ENCODE data around the gene ADI1.

Gene ADI1

DNA sequence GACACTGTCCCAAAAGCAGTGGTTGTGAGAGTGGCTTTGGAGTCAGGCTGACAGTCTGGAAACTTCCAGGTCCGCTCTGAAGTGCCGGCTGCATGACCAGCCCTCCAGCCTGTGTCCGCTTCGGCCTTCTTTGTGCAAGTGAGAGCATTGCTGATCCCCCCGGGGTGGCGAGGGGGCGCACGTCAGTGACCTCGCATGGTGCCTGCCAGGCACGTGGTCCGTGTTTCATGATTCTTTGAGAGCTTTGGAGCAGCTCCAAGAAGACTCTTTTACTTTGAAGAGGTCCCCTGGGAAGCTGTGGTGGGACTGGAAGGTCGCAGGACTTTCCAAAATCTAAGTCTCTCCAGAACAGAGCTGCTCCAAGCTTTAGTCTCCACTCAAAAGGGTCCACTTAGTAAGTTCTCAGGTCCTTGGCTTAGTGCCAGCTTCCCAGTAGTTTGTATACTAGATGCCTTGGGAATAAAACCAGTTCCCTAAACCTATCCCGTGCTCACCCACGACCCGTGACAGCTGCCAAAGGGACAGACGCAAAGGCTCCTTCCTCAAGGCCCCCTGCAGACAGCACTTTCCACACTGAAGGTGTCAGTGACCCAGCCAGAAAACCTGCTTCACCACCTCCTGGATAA is 68.8 kb downstream of the ADI1 start:
- TF ChIP-seq NFIC (IDR thresholded peaks at IDR 0.05) (peak; percentile 23; the same call in 1 of the 2 replicates), CREB1 (IDR thresholded peaks at IDR 0.05; ENCODE audit: low read depth) (no peak)
- TF ChIP-seq, protein P1, sequence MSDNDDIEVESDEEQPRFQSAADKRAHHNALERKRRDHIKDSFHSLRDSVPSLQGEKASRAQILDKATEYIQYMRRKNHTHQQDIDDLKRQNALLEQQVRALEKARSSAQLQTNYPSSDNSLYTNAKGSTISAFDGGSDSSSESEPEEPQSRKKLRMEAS (IDR thresholded peaks at IDR 0.05), result no peak

DNA sequence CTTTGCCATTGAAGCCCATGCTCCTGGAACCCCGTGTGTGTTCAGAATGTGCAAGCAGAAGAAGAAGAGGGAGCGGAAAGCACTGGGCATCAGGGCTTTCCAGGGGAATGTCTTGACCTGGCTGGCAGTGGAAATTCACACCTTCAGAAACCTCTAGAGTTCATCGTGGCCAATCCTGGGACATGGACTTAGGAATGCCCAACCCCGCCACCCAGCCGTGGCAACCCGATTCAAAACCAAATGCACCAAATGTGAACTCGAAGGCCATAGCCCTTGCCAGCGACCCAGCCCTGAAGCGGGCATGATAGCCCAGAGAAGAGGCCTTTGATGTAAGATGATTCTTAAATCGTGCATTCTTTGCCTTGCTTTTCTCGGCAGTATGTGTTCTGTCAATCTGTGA is 69.4 kb downstream of the ADI1 start:
- TF ChIP-seq FOXM1 (IDR thresholded peaks at IDR 0.05; ENCODE audit: borderline replicate concordance, low read depth) (no peak), RAD21 (IDR thresholded peaks at IDR 0.05; ENCODE audit: low read depth) (no peak), TAF1 (IDR thresholded peaks at IDR 0.05; ENCODE audit: low read depth) (no peak), EGR1 (IDR thresholded peaks at IDR 0.05) (no peak), CREB1 (IDR thresholded peaks at IDR 0.05; ENCODE audit: low read depth) (no peak), TEAD4 (IDR thresholded peaks at IDR 0.05) (no peak), ZBTB7A (IDR thresholded peaks at IDR 0.05; ENCODE audit: low read depth) (no peak), TCF12 (IDR thresholded peaks at IDR 0.05; ENCODE audit: low read depth) (no peak), NFIC (IDR thresholded peaks at IDR 0.05) (no peak), EP300 (IDR thresholded peaks at IDR 0.05; ENCODE audit: borderline replicate concordance) (no peak), CEBPB (IDR thresholded peaks at IDR 0.05) (no peak), YY1 (IDR thresholded peaks at IDR 0.05; ENCODE audit: low read depth) (no peak)
- TF ChIP-seq, protein P2, sequence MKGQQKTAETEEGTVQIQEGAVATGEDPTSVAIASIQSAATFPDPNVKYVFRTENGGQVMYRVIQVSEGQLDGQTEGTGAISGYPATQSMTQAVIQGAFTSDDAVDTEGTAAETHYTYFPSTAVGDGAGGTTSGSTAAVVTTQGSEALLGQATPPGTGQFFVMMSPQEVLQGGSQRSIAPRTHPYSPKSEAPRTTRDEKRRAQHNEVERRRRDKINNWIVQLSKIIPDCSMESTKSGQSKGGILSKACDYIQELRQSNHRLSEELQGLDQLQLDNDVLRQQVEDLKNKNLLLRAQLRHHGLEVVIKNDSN (IDR thresholded peaks at IDR 0.05), result no peak
- TF ChIP-seq, protein P3, sequence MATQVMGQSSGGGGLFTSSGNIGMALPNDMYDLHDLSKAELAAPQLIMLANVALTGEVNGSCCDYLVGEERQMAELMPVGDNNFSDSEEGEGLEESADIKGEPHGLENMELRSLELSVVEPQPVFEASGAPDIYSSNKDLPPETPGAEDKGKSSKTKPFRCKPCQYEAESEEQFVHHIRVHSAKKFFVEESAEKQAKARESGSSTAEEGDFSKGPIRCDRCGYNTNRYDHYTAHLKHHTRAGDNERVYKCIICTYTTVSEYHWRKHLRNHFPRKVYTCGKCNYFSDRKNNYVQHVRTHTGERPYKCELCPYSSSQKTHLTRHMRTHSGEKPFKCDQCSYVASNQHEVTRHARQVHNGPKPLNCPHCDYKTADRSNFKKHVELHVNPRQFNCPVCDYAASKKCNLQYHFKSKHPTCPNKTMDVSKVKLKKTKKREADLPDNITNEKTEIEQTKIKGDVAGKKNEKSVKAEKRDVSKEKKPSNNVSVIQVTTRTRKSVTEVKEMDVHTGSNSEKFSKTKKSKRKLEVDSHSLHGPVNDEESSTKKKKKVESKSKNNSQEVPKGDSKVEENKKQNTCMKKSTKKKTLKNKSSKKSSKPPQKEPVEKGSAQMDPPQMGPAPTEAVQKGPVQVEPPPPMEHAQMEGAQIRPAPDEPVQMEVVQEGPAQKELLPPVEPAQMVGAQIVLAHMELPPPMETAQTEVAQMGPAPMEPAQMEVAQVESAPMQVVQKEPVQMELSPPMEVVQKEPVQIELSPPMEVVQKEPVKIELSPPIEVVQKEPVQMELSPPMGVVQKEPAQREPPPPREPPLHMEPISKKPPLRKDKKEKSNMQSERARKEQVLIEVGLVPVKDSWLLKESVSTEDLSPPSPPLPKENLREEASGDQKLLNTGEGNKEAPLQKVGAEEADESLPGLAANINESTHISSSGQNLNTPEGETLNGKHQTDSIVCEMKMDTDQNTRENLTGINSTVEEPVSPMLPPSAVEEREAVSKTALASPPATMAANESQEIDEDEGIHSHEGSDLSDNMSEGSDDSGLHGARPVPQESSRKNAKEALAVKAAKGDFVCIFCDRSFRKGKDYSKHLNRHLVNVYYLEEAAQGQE (IDR thresholded peaks at IDR 0.05; ENCODE audit: low read depth), result no peak
- TF ChIP-seq, protein P1 (IDR thresholded peaks at IDR 0.05), result no peak

DNA sequence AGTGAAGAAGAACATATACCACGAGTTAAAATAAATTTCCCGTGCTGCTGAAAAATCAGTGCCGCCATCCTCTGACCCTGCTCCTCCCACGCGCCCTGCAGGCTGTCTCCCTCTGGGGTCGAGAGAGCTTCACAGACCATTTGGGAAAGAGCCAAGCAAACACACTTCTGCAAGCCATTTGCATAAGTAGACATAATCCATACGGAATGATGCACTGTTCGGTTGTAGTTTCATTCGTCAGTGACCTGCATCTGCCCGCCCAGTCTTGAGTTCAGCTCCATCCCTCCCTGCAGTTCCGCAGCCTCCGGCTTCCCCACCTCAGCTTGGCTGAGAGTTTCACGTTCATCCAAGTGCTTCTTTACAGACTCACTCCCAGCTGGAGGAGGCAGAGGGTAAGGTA is 70.2 kb downstream of the ADI1 start:
- TF ChIP-seq, protein P1 (IDR thresholded peaks at IDR 0.05), result no peak
- TF ChIP-seq CEBPB (IDR thresholded peaks at IDR 0.05), result no peak
- TF ChIP-seq, protein P2 (IDR thresholded peaks at IDR 0.05), result no peak
- TF ChIP-seq CREB1 (IDR thresholded peaks at IDR 0.05; ENCODE audit: low read depth), result no peak
- no peak for TF ChIP-seq TAF1 (IDR thresholded peaks at IDR 0.05; ENCODE audit: low read depth)
- no peak for TF ChIP-seq EGR1 (IDR thresholded peaks at IDR 0.05)
- TF ChIP-seq, protein P3 (IDR thresholded peaks at IDR 0.05; ENCODE audit: low read depth), result no peak
- TF ChIP-seq TCF12 (IDR thresholded peaks at IDR 0.05; ENCODE audit: low read depth), result no peak
- TF ChIP-seq TEAD4 (IDR thresholded peaks at IDR 0.05), result no peak
- no peak for TF ChIP-seq YY1 (IDR thresholded peaks at IDR 0.05; ENCODE audit: low read depth)
- no peak for TF ChIP-seq EP300 (IDR thresholded peaks at IDR 0.05; ENCODE audit: borderline replicate concordance)
- no peak for TF ChIP-seq ZBTB7A (IDR thresholded peaks at IDR 0.05; ENCODE audit: low read depth)
- no peak for TF ChIP-seq FOXM1 (IDR thresholded peaks at IDR 0.05; ENCODE audit: borderline replicate concordance, low read depth)
- no peak for TF ChIP-seq NFIC (IDR thresholded peaks at IDR 0.05)
- TF ChIP-seq RAD21 (IDR thresholded peaks at IDR 0.05; ENCODE audit: low read depth), result no peak

DNA sequence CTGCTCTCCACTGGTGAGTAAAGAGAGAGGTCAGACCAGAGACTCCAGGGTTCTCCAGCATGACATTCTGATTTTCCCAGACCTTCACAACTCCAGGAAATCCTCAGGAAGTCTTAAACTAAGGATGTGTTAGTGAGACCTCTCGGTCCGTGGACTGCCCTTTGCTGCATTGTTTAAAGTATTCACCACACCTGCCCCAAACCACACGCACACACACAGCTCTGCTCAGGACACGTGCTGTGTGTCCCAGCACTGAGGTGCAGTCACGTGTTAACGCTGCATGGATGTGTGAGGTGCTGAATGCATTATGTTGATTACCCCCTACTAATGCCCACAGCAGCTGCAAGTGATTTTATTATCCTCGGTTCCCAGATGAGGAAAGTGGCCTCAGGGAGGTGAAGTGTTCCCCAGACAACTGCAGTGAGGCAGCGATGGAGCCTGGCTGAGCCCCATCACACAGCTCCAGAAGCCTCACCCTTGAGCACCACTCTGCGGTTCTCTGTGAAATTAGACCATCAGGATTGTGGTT is 71.5 kb downstream of the ADI1 start:
- TF ChIP-seq CREB1 (IDR thresholded peaks at IDR 0.05; ENCODE audit: low read depth) (no peak), CEBPB (IDR thresholded peaks at IDR 0.05) (no peak)

All from Ishikawa (cell line).